Cardiac fibroblast (primary cell): ENCODE data around the gene NXN.
"Not testable (repeated sequence)": the region's sequence is repeated elsewhere in the genome, so short reads cannot be mapped to it uniquely, and the experiment has no call there.

Experiments used
- DNase-seq, 2 donors: peaks; one replicate each; pipeline versions ENCODE4 v3.0.0 to v3.0.0-alpha.2; 2010; ENCODE audit warnings: low read depth in 2 of 2
- H3K4me3 ChIP-seq, 2 donors: replicated peaks in 1 of 2; 1 replicate in 1 of 2; 2 replicates in 1 of 2; pipeline ENCODE4 v1.5.1; 2011; ENCODE audit warnings: low read depth in 2 of 2, low read length in 2 of 2, mild to moderate bottlenecking in 2 of 2, moderate library complexity in 1 of 2
- CTCF ChIP-seq: IDR thresholded peaks from one replicate; pipeline ENCODE4 v1.5.1; 2011; ENCODE audit warnings: low read depth, mild to moderate bottlenecking, low read length, inconsistent platforms

Gene NXN

GRCh38 chr17:913207-913606, 66.4 kb downstream of the NXN start:
- DNase-seq = no peak
- TF ChIP-seq CTCF = no peak
- no peak overlapping the region for H3K4me3 ChIP-seq

- peak; percentile 33 to 39 for DNase-seq
- no peak overlapping the region for H3K4me3 ChIP-seq
- no peak for TF ChIP-seq CTCF
Measured at GRCh38 chr17:909642-910323, 69.8 kb downstream of the NXN start.

- TF ChIP-seq CTCF = no peak
- no peak overlapping the region for H3K4me3 ChIP-seq
- DNase-seq = no peak
Measured at GRCh38 chr17:907725-908124, 71.9 kb downstream of the NXN start.

- not testable (repeated sequence) for DNase-seq, H3K4me3 ChIP-seq
Measured at GRCh38 chr17:905708-906107, 73.9 kb downstream of the NXN start.

DNA sequence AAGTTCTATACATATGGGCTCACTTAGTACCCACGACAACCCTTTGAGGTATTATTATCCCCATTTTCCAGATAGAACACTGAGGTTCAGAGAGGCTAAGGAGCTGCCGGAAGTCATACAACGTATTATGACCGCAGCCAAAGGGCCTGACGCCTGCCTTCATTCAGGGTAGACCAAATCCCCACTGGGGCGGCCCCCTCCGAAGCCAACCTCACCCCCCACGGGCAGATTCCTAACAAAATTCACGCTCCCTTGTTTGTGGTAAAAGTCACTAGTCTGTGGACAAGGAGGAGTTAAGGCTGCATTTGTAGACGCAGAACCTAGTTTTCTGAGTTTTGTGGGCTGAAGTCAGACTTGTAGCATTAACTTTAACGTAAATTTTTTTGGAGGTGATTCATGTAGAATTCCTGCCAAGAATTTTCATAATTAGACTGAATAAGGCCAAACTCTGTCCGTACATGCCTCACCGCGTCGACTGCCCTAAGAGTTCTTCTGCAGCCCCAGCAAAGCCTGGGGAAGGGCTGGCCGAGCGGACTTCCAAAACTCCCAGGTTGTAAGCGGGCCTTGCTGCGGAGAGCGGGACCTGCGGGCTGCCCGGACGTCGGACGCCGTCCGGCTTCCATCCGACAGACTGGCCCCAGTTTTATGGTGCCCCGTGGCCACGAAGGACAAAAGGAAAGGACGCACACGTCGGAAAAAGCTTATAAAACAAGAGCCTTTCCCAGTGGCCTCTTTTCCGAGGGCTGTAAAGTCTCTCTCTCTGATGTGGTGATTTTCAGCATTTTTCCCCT, 75.7 kb downstream of the NXN start:
- DNase-seq = peak; percentile 79 to 90
- no peak for TF ChIP-seq CTCF
- no peak overlapping the region for H3K4me3 ChIP-seq

GRCh38 chr17:902463-902862, 77.1 kb downstream of the NXN start:
- no peak for TF ChIP-seq CTCF
- no peak overlapping the region for H3K4me3 ChIP-seq
- no peak for DNase-seq

DNA sequence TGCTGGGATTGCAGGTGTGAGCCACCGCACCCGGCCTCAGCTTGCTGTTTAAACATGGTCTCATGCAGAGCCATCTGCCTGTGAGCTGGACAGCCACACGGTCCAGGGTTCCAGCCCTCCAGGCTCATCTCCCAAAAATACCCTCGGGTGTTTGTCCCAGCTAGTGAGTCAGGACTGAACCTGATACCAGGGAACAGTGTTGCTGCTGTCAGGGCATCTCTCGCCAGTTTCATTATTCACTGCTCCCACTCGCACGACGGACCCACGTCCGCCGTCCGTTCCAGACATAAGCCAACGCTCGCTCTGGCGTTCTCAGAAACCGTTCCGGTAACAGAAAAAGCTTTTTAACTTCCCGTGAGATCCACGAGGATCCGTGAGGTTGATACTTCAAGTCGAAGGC, 77.6 kb downstream of the NXN start:
- no peak for DNase-seq
- H3K4me3 ChIP-seq = no peak overlapping the region
- TF ChIP-seq CTCF = no peak
